Rectal smooth muscle tissue (tissue), 1 donor: Measurements from ENCODE around the gene UMAD1.

Experiments used
- H3K27ac ChIP-seq: one replicate; pipeline ENCODE4 v1.7.0; 2013; ENCODE audit warnings: low read depth, low read length, inconsistent platforms
- H3K27me3 ChIP-seq: one replicate; pipeline ENCODE4 v1.7.0; 2013; ENCODE audit warnings: low read length; ENCODE audit not compliant: control insufficient read depth, insufficient read depth
- H3K36me3 ChIP-seq: one replicate; pipeline ENCODE4 v1.7.0; 2013; ENCODE audit warnings: low read length; ENCODE audit not compliant: control insufficient read depth, insufficient read depth
- H3K4me1 ChIP-seq: one replicate; pipeline ENCODE4 v1.7.0; 2013; ENCODE audit warnings: low read length; ENCODE audit not compliant: control insufficient read depth, insufficient read depth
- H3K4me3 ChIP-seq: one replicate; pipeline ENCODE4 v1.7.0; 2013; ENCODE audit warnings: low read length
- H3K9ac ChIP-seq: one replicate; pipeline ENCODE4 v1.7.0; 2013; ENCODE audit warnings: low read length

The UMAD1 gene

DNA sequence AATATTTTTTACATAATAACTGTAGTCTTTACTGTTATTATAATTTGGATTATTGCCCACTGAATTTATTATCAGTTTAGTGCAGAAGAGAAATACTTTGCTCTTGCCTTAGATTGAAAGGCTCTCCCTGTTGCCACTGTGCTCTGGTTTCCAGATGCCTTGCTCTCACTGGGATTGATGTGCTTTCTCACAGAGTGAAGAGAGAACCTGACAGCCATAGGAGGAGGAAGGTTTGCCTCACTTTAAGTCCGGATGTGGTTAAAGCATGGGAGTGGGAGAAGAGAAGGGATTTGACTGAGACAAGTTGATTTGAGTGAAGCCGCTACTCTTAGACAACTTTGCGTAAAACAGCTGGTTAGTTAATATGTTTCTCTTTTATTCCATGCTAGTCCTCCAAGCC lies 146.0 kb downstream of the UMAD1 start:
- Histone ChIP-seq H3K27ac (no peak overlapping the region), H3K27me3 (no peaks in the 10 kb centered on the region), H3K9ac (no peak overlapping the region), H3K4me3 (no peak overlapping the region), H3K36me3 (no peaks in the 10 kb centered on the region), H3K4me1 (peaks cover 3% of the 10 kb centered on the region)

DNA sequence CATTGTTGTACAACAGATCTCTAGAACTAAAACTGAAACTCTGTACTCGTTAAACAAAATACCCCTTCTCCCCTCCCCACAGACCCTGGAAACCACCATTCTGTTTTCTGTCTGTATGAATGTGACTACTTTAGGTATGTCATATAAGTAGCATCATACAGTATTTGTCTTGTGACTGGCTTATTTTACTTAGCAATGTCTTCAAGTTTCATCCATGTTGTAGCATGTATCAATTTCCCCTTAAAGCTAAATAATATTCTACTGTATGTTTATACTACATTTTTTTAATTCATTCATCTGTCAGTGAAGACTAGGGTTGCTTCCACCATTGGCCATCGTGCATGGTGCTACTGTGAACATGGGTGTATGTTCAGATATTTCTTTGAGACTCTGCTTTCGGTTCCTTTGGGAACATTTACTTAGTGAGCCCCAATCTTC lies 149.0 kb downstream of the UMAD1 start:
- no peak overlapping the region for H3K4me3 ChIP-seq

DNA sequence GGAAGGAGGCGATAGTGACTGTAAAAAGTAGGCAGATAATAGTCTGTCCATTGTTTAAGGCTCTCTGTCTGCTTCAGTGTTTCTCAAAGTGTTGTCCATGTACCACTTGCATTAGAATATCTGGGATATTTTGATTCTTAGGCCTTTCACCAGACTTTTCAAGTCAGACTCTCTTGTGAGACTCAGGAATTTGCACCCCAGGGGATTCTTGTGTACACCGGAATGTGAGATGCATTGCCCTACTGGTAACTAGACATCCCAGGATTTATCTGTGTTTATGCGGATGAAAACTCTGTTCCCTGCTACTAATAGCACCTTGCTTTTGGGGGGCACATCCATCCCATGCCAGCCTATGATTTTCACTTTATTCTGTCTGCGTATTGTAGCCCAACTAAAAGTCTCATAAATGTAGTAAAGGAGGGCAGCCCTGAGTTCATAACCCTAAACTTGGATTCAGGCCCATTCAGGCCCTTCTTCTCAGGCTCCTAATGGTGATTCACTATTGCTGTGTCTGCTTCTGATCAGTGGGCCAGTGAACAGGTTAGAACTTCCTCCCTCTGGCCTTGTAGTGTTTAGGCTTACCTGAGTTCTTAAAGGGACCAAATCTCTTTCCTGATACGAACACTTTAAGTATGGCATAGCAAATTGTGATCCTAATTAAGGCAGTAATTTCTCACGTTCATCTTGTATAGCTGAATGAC lies 149.6 kb downstream of the UMAD1 start:
- no peak overlapping the region for H3K9ac ChIP-seq
- no peak overlapping the region for H3K4me3 ChIP-seq
- H3K36me3 ChIP-seq = no peaks in the 10 kb centered on the region
- no peak overlapping the region for H3K27ac ChIP-seq
- H3K4me1 ChIP-seq = peaks cover 9% of the 10 kb centered on the region
- H3K27me3 ChIP-seq = no peaks in the 10 kb centered on the region

More for the DNA sequence above, 149.0 kb downstream of the UMAD1 start:
- Histone ChIP-seq H3K9ac (no peak overlapping the region), H3K36me3 (no peaks in the 10 kb centered on the region), H3K27me3 (no peaks in the 10 kb centered on the region), H3K27ac (no peak overlapping the region), H3K4me1 (peaks cover 9% of the 10 kb centered on the region)

DNA sequence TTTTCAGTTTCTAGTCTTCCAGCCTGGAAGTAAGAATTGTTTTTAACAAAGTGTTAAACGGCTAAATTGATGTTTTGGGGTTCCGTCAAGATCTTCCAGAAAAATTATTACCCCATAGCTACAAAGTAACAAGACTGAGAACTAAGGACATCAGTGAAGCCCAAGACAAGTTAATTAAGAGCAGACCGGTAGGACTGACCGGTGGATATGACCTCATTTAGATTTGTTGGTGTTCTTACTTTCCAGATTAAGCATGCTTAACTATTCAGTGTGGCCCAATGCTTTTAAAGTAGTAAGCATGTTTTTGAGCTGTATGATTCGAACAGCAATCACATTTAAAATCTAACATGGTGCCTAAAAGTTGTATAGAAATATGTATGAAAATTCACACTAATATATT lies 151.0 kb downstream of the UMAD1 start:
- Histone ChIP-seq H3K4me3 (no peak overlapping the region), H3K9ac (no peak overlapping the region), H3K36me3 (no peaks in the 10 kb centered on the region), H3K4me1 (peaks cover 9% of the 10 kb centered on the region), H3K27me3 (no peaks in the 10 kb centered on the region), H3K27ac (peak overlapping the region; percentile 44)

DNA sequence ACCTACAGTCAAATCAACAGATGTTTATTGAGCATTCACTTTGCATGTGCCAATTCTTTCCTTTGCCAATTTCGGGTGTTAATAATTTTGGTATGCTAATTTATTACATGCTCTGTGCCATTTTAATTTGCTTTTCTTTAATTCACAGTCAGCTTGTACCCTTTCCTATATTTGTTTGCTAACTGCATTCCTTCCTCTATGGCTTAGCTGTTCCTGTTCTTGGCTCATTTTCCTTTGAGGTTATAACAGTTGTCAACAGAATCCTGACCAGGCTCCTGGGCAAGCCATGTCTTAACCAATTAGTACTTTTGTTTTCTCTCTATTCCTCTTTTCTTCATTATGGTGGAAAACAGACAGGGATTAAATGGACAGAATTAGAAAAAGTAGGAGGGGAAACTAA lies 151.5 kb downstream of the UMAD1 start:
- Histone ChIP-seq H3K9ac (no peak overlapping the region), H3K4me3 (no peak overlapping the region), H3K4me1 (peaks cover 9% of the 10 kb centered on the region), H3K27ac (peak overlapping the region; percentile 44), H3K36me3 (no peaks in the 10 kb centered on the region), H3K27me3 (no peaks in the 10 kb centered on the region)

DNA sequence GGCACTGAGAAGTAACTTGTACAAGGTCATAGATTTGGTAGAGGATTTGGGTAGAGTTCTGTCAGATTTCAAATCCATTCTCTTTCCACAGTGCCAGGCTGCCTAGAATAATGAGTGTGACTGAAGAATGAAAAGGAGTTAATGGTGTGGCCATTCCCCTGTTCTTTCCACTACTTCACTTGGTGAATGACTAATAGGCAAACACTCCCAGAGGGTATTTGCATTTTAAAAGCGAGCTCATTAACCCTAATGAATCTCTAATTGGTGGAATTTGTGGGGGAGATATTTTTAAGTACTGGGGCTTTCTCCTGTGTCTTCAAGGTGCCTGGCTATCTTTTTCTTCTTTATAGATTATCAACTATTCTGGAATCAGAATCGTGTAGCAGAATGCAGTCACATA lies 152.7 kb downstream of the UMAD1 start:
- Histone ChIP-seq H3K4me3 (no peak overlapping the region), H3K4me1 (peaks cover 9% of the 10 kb centered on the region), H3K27me3 (no peaks in the 10 kb centered on the region), H3K9ac (no peak overlapping the region), H3K27ac (peak overlapping the region; percentile 33), H3K36me3 (no peaks in the 10 kb centered on the region)

DNA sequence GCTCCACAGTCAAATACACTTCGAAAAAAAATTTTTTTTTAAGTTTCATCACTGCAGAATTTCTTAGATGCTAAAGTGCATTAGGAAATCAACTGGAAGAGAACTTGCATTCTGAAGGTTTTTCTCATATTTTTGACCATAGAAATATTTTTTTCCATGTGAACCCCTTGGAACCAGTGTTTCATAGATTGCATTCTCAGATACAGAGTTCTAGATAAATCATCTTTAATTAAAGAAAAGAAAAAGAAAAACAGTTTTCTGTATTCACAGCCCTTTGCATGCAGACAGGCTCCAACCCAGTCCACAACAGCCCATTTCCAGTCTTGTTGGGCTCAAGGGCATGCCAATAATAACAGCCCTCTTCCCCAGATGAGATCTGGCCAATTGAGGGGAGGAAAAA lies 153.4 kb downstream of the UMAD1 start:
- H3K27ac ChIP-seq = no peak overlapping the region
- H3K4me3 ChIP-seq = no peak overlapping the region
- H3K4me1 ChIP-seq = peaks cover 9% of the 10 kb centered on the region
- H3K27me3 ChIP-seq = no peaks in the 10 kb centered on the region
- H3K36me3 ChIP-seq = no peaks in the 10 kb centered on the region
- H3K9ac ChIP-seq = no peak overlapping the region

DNA sequence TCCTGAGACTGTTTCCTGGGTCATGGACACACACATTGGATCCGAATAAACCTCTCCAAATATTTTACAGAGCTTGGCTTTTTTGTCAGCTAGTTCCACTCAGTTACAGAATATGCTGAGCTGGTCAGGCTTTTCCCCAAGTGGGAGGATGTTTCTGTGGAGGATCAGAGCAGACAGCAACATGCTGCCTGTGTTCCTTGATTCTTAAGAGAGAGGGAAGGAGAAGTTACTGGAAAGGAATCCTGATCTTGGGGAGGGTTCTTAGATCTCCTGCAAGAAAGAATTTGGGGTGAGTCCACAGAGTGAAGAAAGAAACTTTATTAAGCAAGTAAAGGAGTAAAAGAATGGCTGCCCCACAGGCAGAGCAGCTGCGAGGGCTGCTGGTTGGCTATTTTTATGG lies 154.7 kb downstream of the UMAD1 start:
- Histone ChIP-seq H3K27ac (no peak overlapping the region), H3K9ac (no peak overlapping the region), H3K36me3 (no peaks in the 10 kb centered on the region), H3K4me1 (peaks cover 9% of the 10 kb centered on the region), H3K4me3 (no peak overlapping the region), H3K27me3 (no peaks in the 10 kb centered on the region)

DNA sequence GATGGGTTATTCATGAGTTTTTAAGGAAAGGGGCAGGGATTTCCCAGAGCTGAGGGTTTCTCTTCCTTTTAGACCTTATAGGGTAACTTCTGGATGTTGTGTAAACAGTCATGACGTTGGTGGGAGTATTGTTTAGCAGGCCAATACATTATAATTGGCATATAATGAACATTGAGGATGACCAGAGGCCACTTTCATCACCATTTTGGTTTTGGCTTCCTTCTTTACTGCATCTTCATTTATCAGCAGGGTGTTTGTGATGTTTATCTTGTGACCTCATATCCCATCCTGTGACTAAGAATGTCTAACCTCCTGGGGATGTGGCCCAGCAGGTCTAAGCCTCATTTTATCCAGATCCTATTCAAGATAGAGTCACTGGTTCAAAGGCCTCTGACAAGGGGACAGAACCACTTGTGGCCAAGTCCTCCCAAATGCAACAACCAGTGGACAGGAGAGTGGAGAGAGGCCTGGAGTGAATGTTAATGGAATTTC lies 155.1 kb downstream of the UMAD1 start:
- H3K27ac ChIP-seq = no peak overlapping the region
- peaks cover 9% of the 10 kb centered on the region for H3K4me1 ChIP-seq
- H3K27me3 ChIP-seq = no peaks in the 10 kb centered on the region
- no peak overlapping the region for H3K9ac ChIP-seq
- H3K36me3 ChIP-seq = no peaks in the 10 kb centered on the region
- no peak overlapping the region for H3K4me3 ChIP-seq

DNA sequence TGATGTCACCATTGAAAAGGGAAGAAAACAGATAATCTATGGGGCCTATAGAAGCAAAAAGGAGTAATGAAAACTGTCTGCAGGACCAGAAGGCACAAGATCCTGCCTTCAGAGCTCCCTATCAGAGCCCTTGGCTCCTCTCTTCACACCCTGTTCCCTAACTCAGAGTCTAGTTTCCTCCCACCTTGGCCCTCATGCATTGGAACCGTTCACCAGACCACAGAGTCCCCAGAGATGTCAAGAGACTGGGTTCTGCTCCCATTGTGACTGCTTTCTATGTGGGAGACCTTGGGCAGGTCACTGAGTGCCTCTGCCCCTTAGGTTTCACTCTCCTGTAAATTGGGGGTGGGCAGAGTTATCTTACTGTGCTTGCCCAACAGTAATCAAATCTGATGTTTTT lies 158.0 kb downstream of the UMAD1 start:
- no peaks in the 10 kb centered on the region for H3K4me1 ChIP-seq
- H3K27ac ChIP-seq = no peak overlapping the region
- no peaks in the 10 kb centered on the region for H3K36me3 ChIP-seq
- H3K9ac ChIP-seq = no peak overlapping the region
- no peak overlapping the region for H3K4me3 ChIP-seq
- no peaks in the 10 kb centered on the region for H3K27me3 ChIP-seq

DNA sequence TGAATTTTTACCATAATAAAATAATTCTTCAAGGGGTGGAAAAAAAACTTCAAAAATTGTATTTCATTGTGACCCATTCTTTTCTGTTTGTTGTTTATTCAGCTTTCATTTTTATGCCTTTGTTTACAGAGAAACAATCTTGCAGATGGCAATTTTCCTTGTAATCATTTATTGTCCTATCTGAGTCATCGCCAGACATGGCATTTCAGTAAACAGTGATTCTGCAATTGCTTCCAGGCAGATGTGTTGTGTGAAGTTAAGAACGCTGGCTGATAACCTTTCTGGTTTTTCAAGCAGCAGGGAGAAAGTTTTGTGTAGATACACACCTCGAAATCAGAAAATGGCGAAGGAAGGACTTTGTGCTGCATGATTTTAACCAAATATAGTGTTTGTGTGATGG lies 158.6 kb downstream of the UMAD1 start:
- H3K9ac ChIP-seq = no peak overlapping the region
- no peaks in the 10 kb centered on the region for H3K4me1 ChIP-seq

DNA sequence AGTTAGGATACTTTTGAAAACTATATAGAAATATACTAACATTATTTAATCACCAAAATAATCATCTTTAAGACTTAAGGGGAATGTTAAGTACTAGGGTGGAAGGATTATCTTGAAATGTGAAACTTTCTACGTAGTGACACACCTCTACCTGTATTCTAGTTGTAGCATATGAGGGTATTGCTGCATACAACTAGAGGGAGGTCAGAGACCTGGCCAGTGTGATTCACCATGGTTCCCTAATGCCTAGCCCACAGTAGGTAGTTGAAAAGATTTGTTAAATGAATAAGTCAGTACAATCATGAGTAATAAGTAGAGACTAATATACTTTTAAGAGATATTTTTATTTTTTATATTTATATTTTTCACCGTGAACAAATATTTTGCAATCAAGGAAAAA lies 162.0 kb downstream of the UMAD1 start:
- Histone ChIP-seq H3K27me3 (no peaks in the 10 kb centered on the region), H3K4me3 (no peak overlapping the region), H3K4me1 (no peaks in the 10 kb centered on the region), H3K27ac (no peak overlapping the region), H3K9ac (no peak overlapping the region), H3K36me3 (no peaks in the 10 kb centered on the region)

More for the DNA sequence above, 158.6 kb downstream of the UMAD1 start:
- H3K27me3 ChIP-seq = no peaks in the 10 kb centered on the region
- H3K27ac ChIP-seq = no peak overlapping the region
- H3K36me3 ChIP-seq = no peaks in the 10 kb centered on the region
- H3K4me3 ChIP-seq = no peak overlapping the region

DNA sequence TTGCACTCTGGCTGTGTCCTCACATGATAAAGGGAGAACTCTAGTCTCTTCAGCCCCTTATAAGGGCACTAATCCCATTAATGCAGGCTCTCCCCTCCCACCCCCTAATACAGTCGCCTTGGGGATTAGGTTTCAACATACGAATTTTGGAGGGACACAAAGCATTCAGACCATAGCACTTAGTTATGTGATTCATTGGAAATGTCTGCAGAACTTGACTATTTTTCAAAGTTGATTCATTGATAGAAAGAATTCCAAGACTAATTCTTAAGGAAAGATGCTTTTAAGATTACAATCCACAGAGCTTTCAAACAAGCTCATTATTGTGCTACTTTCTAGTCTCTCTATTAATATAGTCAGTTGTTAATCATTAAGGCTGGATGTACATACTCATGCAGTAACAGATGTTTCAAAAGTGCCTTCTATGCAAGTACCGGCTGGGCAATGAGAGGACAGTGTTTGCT lies 163.2 kb downstream of the UMAD1 start:
- Histone ChIP-seq H3K4me3 (no peak overlapping the region), H3K27me3 (no peaks in the 10 kb centered on the region), H3K4me1 (peaks cover 5% of the 10 kb centered on the region), H3K36me3 (no peaks in the 10 kb centered on the region), H3K9ac (no peak overlapping the region), H3K27ac (no peak overlapping the region)
